ENCODE data around the gene RABGAP1L.
"Not testable (repeated sequence)": the region's sequence is repeated elsewhere in the genome, so short reads cannot be mapped to it uniquely, and the experiment has no call there.

The RABGAP1L gene

DNA sequence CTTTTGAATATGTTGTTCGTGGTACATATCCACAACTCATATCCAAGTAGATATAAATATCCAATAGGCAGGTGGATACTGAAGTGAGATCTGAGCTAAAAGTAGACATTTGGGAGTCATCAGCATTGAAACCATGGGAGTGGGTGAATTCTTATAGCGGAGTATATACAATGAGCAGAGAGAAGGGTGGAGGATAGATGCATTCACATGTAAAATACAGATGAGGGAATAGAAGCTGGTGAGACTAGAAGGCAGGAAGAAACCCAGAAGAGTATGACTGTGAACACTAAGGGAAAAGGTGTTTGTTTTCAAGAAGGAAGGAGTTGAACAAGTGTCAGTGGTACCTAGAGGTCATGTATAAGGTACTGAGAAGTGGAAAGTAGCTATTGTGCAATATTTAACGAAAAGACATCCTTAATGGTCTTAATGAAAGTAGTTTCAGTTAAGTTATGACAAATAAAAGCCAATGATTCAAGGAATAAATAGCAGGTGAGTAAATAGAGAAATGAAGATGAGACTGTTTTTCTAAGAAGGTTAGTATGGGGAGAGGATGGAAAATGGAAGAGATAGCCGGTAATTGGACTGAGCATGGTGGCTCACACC, 658.8 kb downstream of the RABGAP1L start:
- DNase-seq: no peak

DNA sequence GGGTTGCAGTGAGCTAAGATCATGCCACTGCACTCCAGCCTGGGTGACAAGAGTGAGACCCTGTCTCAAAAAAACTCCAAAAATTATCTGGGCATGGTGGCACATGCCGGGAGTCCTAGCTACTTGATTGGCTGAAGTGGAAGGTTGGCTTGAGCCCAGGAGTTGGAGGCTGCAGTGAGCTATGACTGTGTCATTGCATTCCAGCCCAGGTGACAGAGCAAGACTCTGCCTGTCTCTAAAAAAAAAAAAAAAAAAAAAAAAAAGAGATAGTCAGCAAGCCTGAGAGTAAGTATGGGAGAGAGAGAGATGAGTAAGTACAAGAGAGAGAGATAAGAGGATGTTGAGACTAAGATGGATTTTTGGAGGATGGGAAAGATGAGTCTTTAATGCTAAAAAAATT, 659.6 kb downstream of the RABGAP1L start:
- TF ChIP-seq GATA1 (IDR thresholded peaks at IDR 0.05; ENCODE audit: low read depth, low read length): no peak
- TF ChIP-seq POLR2A (IDR thresholded peaks at IDR 0.05; ENCODE audit: low read length): no peak
- peak in 1 of 2 experiments; percentile 4 for DNase-seq

More for the DNA sequence above, 658.8 kb downstream of the RABGAP1L start:
- no peak for TF ChIP-seq POLR2A (IDR thresholded peaks at IDR 0.05; ENCODE audit: low read length)
- no peak for TF ChIP-seq GATA1 (IDR thresholded peaks at IDR 0.05; ENCODE audit: low read depth, low read length)

DNA sequence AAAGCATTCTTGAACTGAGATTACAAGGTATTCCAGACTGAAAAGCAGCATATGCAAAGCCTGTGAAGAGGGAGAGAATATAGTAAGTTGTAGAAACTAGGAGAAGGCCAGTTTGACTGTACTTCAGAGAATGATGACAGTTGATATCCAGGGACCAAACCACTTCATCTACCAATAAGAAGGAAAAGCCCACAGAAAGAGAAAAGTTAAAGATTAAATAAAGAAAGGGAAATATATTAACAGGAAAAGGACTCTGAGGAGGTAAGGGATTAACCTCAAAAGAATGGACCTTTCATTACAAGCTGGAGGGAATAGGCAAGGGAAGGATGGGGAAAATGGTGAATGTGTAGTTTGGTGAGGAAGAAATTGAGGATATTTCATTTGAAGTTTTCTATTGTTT, 660.3 kb downstream of the RABGAP1L start:
- TF ChIP-seq POLR2A (IDR thresholded peaks at IDR 0.05; ENCODE audit: low read length) (no peak), GATA1 (IDR thresholded peaks at IDR 0.05; ENCODE audit: low read depth, low read length) (no peak)
- DNase-seq: no peak

DNA sequence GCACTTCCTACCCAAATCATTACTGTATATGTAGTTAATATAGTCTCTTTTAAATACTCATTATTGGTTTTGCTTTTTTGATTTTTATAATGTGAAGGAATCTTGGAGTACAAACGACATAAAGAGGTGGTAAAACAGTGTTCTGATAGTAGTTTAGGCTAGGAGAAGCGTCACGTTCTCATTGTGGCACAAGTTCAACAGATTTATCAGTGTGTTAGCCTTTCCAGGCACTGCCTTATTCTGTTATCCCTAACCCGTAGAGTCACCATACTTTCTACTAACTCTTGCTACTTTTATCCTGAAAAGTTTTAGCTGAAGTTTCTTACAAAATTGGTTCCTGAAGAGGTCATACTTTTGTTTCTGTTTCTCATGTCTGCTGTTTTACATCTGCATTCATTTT, 665.8 kb downstream of the RABGAP1L start:
- DNase-seq: no peak
- TF ChIP-seq GATA1 (IDR thresholded peaks at IDR 0.05; ENCODE audit: low read depth, low read length) (no peak), POLR2A (IDR thresholded peaks at IDR 0.05; ENCODE audit: low read length) (no peak)

DNA sequence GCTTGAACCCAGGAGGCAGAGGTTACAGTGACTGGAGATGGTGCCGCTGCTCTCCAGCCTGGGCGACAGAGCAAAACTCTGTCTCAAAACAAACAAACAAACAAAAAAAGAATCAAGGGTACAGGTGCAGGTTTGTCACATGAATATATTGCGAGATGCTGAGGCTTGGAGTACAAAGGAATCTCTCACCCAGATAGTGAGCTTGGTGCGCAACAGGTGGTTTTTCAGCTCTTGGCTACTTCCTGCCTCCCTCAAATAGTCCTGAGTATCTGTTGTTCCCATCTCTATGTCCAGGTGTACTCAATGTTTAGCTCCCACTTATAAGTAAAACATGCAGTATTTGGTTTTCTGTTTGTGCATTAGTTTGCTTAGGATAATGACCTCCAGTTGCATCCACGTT, 666.5 kb downstream of the RABGAP1L start:
- DNase-seq: no peak
- TF ChIP-seq POLR2A (IDR thresholded peaks at IDR 0.05; ENCODE audit: low read length): no peak
- TF ChIP-seq GATA1 (IDR thresholded peaks at IDR 0.05; ENCODE audit: low read depth, low read length): no peak

DNA sequence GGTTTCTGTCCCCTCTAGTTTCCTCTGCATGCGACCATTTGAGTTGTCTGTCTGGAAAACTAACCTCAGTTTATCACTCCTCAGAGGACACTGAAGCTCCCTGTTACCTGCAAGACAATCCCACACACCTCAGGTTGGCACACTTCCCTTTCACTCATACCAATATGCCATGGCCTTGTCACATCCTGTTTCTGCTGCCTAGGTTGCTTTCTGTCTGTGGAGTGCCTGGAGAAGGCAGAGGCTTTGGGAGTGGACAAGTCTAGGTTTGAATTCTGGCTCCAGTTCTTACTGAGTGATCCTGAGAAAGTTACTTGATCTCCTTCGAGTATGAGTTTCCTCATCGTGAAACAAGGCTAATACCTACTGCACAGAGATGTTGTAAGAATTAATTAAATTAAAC, 668.9 kb downstream of the RABGAP1L start:
- no peak for DNase-seq
- no peak for TF ChIP-seq GATA1 (IDR thresholded peaks at IDR 0.05; ENCODE audit: low read depth, low read length)
- TF ChIP-seq POLR2A (IDR thresholded peaks at IDR 0.05; ENCODE audit: low read length): no peak

DNA sequence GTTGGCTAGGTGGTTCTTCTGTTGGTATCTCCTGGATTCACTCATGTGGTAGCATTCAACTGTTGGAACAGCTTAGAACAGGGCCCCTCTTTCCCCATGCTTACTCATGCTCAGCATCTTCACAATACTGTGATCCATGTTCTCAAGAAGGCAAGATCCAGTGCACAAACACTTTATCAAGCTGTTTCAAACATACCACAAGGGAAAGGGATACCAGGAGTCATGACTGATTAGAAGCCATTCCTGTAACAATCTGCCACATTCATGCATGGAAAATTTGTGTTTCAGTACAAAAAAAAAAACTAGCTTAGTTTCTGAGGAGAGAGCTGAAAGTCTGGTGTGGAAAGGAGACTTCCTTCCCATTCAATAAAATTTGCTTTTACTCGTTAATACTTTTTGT, 670.7 kb downstream of the RABGAP1L start:
- no peak for DNase-seq
- TF ChIP-seq POLR2A (IDR thresholded peaks at IDR 0.05; ENCODE audit: low read length) (no peak), GATA1 (IDR thresholded peaks at IDR 0.05; ENCODE audit: low read depth, low read length) (no peak)

DNA sequence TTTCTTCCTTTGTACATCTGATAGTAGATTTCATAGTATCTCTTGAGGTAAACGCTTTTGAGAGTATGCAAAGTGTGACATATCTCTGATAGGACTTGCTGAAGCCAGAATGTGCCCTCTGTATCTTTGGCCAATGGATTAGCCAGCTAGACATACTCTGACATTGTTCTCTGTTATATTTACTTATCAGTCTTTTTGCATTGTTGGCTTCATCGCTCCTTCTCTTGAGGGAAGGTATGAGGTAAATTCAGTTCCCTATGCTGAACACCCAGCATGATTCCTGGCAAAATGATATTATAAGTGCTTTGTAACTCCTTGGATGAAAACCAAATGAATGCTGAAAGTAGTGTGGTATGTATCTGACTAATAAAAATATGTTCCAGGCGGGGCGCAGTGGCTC, 677.2 kb downstream of the RABGAP1L start:
- no peak for DNase-seq
- no peak for TF ChIP-seq POLR2A (IDR thresholded peaks at IDR 0.05; ENCODE audit: low read length)
- TF ChIP-seq GATA1 (IDR thresholded peaks at IDR 0.05; ENCODE audit: low read depth, low read length): no peak

DNA sequence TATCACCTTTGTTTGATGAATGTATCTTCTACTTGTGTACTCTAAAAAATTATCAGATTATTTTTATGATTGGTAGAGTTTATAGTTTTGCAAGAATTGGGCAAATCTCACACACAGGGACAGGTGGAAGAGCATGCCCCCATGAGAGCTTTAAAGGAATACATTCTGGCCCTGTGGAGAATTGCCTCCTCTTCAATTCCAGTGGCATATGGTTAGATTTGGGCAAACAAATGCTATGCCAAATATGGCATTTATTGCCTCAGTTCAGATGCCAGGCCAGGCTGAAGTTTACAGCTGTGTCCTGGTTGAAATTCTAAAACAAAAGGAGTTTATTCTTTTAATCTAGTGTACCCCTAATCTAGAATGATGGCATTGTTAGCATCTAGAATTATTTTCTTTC, 678.1 kb downstream of the RABGAP1L start:
- no peak for DNase-seq
- TF ChIP-seq GATA1 (IDR thresholded peaks at IDR 0.05; ENCODE audit: low read depth, low read length) (no peak), POLR2A (IDR thresholded peaks at IDR 0.05; ENCODE audit: low read length) (no peak)

DNA sequence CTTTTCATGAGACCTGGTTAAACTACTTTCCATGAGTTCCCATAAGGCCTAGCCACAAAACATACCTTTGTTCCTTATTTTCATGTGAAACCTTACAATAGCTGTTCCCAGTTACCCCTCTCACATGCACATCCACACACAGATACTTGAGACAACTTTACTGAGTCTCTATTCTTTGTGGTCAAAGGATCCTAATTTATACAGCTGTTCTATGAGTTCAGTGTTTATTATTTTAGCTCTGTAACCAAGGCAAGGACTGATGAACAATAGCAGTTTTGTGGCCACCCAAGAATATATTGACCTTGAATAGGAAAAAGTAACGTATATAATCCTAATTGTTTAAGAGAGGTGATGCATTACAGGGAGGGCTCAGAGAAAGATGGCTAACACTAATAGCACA, 679.9 kb downstream of the RABGAP1L start:
- TF ChIP-seq GATA1 (IDR thresholded peaks at IDR 0.05; ENCODE audit: low read depth, low read length) (no peak), POLR2A (IDR thresholded peaks at IDR 0.05; ENCODE audit: low read length) (no peak)
- DNase-seq: no peak

DNA sequence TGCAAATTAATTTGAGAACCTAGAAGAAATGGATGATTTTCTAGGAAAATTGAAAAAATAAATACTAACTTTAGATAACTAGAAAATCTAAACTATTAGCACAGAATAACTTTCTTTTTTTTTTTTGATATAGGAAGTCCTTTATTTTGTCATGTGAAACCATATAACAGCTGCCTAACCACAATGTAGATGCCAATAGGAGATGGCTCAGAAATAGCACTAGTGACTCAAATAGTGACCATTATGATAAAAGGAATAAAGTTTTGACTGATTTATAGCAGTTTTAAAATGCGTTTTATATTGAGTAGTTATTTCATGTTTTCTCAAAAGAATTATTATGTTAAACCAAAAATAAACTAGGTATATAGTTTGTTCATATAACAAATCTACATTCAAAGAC, 682.4 kb downstream of the RABGAP1L start:
- DNase-seq: no peak
- TF ChIP-seq GATA1 (IDR thresholded peaks at IDR 0.05; ENCODE audit: low read depth, low read length) (no peak), POLR2A (IDR thresholded peaks at IDR 0.05; ENCODE audit: low read length) (no peak)

DNA sequence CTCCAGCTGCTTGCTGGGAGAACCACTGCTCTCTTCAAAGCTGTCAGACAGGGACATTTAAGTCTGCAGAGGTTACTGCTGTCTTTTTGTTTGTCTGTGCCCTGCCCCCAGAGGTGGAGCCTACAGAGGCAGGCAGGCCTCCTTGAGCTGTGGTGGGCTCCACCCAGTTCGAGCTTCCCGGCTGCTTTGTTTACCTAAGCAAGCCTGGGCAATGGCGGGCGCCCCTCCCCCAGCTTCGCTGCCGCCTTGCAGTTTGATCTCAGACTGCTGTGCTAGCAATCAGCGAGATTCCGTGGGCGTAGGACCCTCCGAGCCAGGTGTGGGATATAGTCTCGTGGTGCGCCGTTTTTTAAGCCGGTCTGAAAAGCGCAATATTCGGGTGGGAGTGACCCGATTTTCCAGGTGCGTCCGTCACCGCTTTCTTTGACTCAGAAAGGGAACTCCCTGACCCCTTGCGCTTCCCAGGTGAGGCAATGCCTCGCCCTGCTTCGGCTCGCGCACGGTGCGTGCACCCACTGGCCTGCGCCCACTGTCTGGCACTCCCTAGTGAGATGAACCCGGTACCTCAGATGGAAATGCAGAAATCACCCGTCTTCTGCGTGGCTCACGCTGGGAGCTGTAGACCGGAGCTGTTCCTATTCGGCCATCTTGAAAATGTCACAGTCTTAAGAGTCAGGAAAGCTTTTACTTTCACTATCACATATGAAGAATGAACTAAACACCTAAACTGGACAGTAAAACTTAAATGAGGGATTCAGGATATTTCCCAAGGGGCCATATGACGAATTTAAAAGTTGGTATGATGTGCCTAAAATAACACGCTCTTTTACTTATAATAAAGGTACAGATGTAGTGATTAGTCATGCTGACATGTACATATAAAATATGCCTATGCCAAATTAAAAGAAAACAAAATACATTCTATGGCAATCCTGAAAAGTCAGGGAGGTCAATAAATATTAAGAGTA, 689.6 kb downstream of the RABGAP1L start:
- not testable (repeated sequence) for DNase-seq

DNA sequence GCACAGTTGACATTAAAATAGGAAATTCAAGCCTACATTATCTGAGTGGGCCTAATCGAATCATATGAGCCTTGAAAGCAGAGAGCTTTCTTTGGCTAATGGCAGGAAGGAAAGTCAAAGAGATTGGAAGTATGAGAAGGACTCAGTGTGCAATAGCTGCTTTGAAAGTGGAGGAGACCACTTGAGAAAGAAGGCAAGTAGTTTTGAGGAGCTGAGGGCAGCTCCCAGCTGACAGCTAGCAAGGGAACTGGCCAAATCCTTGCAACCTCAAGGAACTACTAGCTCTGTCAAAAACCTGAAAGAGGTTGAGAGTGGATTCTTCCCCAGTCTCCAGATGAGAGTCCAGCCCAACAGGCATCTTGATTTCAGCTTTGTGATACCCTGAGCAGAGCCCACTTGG, 691.4 kb downstream of the RABGAP1L start:
- DNase-seq: no peak
- TF ChIP-seq GATA1 (IDR thresholded peaks at IDR 0.05; ENCODE audit: low read depth, low read length) (no peak), POLR2A (IDR thresholded peaks at IDR 0.05; ENCODE audit: low read length) (no peak)

DNA sequence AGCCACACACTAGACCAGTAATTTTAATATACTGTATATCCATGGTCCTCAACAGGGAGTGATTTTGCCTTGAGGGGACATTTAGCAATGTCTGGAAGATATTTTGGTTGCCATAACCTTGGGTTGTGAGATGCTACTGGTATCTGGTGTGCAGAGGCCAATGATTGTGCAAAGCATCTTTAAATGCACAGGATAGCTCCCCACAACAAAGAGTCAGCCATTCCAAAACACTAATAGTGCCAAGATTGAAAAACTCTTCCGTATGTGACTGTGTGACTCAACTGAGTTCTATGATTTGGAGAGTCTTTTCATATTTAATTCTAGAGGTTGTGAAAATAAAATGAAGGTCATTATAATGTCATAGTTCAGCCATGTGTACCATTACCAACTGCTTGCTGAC, 699.0 kb downstream of the RABGAP1L start:
- no peak for DNase-seq
- TF ChIP-seq POLR2A (IDR thresholded peaks at IDR 0.05; ENCODE audit: low read length): no peak
- TF ChIP-seq GATA1 (IDR thresholded peaks at IDR 0.05; ENCODE audit: low read depth, low read length): no peak

DNA sequence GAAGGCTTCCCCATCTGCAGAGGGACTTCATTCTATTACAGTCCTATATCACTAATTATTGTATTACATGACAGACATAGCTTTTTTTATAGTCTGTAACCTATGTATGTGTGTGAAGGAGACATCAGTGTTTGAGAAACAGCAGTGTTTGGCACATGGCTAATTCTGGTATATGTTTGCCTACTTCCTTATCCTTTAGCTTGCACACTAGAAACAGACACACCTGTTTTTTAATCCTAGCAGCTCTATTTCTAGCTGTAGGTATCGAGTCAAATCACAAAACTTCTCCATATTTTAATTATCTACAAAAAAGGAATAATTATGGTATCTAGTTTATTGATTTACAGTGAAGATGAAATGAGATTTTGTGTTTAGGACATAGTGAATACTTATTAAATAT, 711.0 kb downstream of the RABGAP1L start:
- DNase-seq: no peak
- no peak for TF ChIP-seq GATA1 (IDR thresholded peaks at IDR 0.05; ENCODE audit: low read depth, low read length)
- TF ChIP-seq POLR2A (IDR thresholded peaks at IDR 0.05; ENCODE audit: low read length): no peak

Data from erythroblast (primary cell).